ENCODE data around the gene FSD2.

Gene FSD2

DNA sequence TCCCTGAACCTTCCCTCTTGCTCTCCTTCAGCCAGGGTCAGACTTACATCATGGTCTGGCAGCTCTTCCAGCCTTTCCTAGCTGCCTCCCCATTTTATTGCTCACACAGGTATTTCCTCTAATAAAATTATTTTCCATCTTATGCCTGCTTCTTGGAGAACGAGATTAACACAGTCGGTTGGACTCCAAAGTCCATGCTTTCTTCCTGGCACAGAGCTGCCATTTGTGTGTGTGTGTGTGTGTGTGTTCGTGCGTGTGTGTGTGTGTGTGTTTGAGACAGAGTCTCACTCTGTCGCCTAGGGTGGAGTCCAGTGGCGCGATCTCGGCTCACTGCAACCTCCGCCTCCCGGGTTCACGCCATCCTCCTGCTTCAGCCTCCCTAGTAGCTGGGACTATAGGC, 15.5 kb downstream of the FSD2 start:
- Histone ChIP-seq H3K9me3 (replicated peaks; ENCODE audit: insufficient read depth, low read length) (no peaks in the 10 kb centered on the region), H3K27ac (ENCODE audit: low read length) (no peak overlapping the region), H3K9me2 (replicated peaks; ENCODE audit: insufficient read depth, low read length) (no peaks in the 10 kb centered on the region), H4K20me1 (ENCODE audit: insufficient read depth, low read length) (no peaks in the 10 kb centered on the region), H3K9ac (ENCODE audit: low read length) (no peak overlapping the region), H3K36me3 (replicated peaks; ENCODE audit: insufficient read depth, low read length) (no peaks in the 10 kb centered on the region), H3K4me3 (ENCODE audit: low read length) (no peak overlapping the region), H3K4me1 (ENCODE audit: low read length) (no peaks in the 10 kb centered on the region), H3F3A (ENCODE audit: insufficient read depth, low read length) (no peaks in the 10 kb centered on the region), H3K79me2 (ENCODE audit: low read length) (no peaks in the 10 kb centered on the region), H2AFZ (ENCODE audit: low read length) (no peak overlapping the region), H3K27me3 (replicated peaks; ENCODE audit: insufficient read depth, low read length) (no peaks in the 10 kb centered on the region), H3K4me2 (ENCODE audit: low read depth, low read length) (no peak overlapping the region)
- TF ChIP-seq, protein P1, sequence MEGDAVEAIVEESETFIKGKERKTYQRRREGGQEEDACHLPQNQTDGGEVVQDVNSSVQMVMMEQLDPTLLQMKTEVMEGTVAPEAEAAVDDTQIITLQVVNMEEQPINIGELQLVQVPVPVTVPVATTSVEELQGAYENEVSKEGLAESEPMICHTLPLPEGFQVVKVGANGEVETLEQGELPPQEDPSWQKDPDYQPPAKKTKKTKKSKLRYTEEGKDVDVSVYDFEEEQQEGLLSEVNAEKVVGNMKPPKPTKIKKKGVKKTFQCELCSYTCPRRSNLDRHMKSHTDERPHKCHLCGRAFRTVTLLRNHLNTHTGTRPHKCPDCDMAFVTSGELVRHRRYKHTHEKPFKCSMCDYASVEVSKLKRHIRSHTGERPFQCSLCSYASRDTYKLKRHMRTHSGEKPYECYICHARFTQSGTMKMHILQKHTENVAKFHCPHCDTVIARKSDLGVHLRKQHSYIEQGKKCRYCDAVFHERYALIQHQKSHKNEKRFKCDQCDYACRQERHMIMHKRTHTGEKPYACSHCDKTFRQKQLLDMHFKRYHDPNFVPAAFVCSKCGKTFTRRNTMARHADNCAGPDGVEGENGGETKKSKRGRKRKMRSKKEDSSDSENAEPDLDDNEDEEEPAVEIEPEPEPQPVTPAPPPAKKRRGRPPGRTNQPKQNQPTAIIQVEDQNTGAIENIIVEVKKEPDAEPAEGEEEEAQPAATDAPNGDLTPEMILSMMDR (IDR thresholded peaks at IDR 0.05; ENCODE audit: low read length), result no peak
- TF ChIP-seq EZH2phosphoT487 (IDR thresholded peaks at IDR 0.05; ENCODE audit: low read length) (no peak), EZH2 (optimal IDR thresholded peaks at IDR 0.05; ENCODE audit: low read depth, low read length) (no peak)
- no peak for DNase-seq

DNA sequence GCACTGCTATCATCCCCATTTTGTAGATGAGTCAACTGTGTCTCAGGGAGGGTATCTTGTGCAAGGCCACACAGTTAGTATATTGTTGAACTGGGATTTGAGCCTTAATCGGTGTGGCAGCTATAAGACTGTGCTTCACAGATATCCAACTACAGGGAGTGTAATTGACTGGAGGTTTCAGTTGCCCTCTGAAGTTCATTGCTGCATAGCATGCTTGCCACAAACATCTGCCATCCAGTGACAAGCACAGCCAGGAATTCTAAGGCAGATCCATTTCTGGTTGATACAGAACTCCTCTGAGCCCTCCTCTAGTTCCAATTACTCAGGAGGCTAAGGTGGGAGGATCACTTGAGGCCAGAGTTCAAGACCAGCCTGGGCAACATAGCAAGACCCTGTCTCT, 16.4 kb downstream of the FSD2 start:
- TF ChIP-seq EZH2phosphoT487 (IDR thresholded peaks at IDR 0.05; ENCODE audit: low read length), result no peak
- TF ChIP-seq, protein P1 (IDR thresholded peaks at IDR 0.05; ENCODE audit: low read length), result no peak
- no peak for TF ChIP-seq EZH2 (optimal IDR thresholded peaks at IDR 0.05; ENCODE audit: low read depth, low read length)
- Histone ChIP-seq H3K79me2 (ENCODE audit: low read length) (no peaks in the 10 kb centered on the region), H3K9me3 (replicated peaks; ENCODE audit: insufficient read depth, low read length) (no peaks in the 10 kb centered on the region), H3K4me1 (ENCODE audit: low read length) (no peaks in the 10 kb centered on the region), H3K9me2 (replicated peaks; ENCODE audit: insufficient read depth, low read length) (no peaks in the 10 kb centered on the region), H2AFZ (ENCODE audit: low read length) (no peak overlapping the region), H4K20me1 (ENCODE audit: insufficient read depth, low read length) (no peaks in the 10 kb centered on the region), H3K27ac (ENCODE audit: low read length) (no peak overlapping the region), H3K27me3 (replicated peaks; ENCODE audit: insufficient read depth, low read length) (no peaks in the 10 kb centered on the region), H3F3A (ENCODE audit: insufficient read depth, low read length) (no peaks in the 10 kb centered on the region), H3K9ac (ENCODE audit: low read length) (no peak overlapping the region), H3K36me3 (replicated peaks; ENCODE audit: insufficient read depth, low read length) (no peaks in the 10 kb centered on the region), H3K4me2 (ENCODE audit: low read depth, low read length) (no peak overlapping the region), H3K4me3 (ENCODE audit: low read length) (no peak overlapping the region)
- no peak for DNase-seq

DNA sequence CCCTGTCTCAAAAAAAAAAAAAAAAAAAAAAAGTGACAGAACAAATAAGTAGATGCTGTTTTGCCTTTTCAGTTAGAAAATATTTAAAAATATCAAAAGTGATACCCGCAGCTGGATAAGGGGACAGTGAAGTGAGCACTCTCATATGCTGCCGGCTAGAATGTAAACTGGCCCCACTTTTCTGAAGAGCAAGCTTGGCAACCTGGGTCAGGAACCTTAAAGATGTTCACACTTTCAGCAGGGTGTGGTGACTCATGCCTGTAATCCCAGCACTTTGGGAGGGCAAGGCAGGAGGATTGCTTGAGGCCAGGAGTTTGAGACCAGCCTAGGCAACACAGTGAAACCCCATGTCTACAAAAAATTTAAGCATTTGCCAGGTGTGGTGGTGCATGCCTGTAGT, 17.4 kb downstream of the FSD2 start:
- H3K27ac ChIP-seq (ENCODE audit: low read length), result no peak overlapping the region
- H3K9me3 ChIP-seq (replicated peaks; ENCODE audit: insufficient read depth, low read length), result no peaks in the 10 kb centered on the region
- H3K36me3 ChIP-seq (replicated peaks; ENCODE audit: insufficient read depth, low read length), result no peaks in the 10 kb centered on the region
- H3K4me2 ChIP-seq (ENCODE audit: low read depth, low read length), result no peak overlapping the region
- DNase-seq, result peak; percentile 11
- H3K9ac ChIP-seq (ENCODE audit: low read length), result no peak overlapping the region
- no peak overlapping the region for H3K4me3 ChIP-seq (ENCODE audit: low read length)
- TF ChIP-seq EZH2phosphoT487 (IDR thresholded peaks at IDR 0.05; ENCODE audit: low read length), result no peak
- TF ChIP-seq EZH2 (optimal IDR thresholded peaks at IDR 0.05; ENCODE audit: low read depth, low read length), result no peak
- TF ChIP-seq, protein P1 (IDR thresholded peaks at IDR 0.05; ENCODE audit: low read length), result no peak
- H2AFZ ChIP-seq (ENCODE audit: low read length), result no peak overlapping the region
- no peaks in the 10 kb centered on the region for H3K4me1 ChIP-seq (ENCODE audit: low read length)
- no peaks in the 10 kb centered on the region for H3K27me3 ChIP-seq (replicated peaks; ENCODE audit: insufficient read depth, low read length)
- no peaks in the 10 kb centered on the region for H3F3A ChIP-seq (ENCODE audit: insufficient read depth, low read length)
- H3K9me2 ChIP-seq (replicated peaks; ENCODE audit: insufficient read depth, low read length), result no peaks in the 10 kb centered on the region
- H3K79me2 ChIP-seq (ENCODE audit: low read length), result no peaks in the 10 kb centered on the region
- no peaks in the 10 kb centered on the region for H4K20me1 ChIP-seq (ENCODE audit: insufficient read depth, low read length)
